Measurements from ENCODE around the gene FBXW7. TPM values are rescaled to one million over a fixed set of nuclear protein-coding genes. Genes with fewer than 3 reads are reported as not detected.

FBXW7 gene
- total and polyA plus RNA-seq, 2 of the 13 experiments (the other 11 are each of a cell fraction or from before 2014, with no cell fraction given), result 5.0 to 40.9 TPM

- BruUV-seq (replicated peaks), result no TSS peak
- Histone ChIP-seq H2AFZ (ENCODE audit: low read length) (no peak overlapping the region), H3K4me3 (replicated peaks in 1 of 3; ENCODE audit: insufficient read depth in 1 of 3, low read depth in 2 of 3, low read length in 3 of 3) (no peak overlapping the region), H3K27ac (ENCODE audit: extremely low read length, insufficient read depth, low read length) (no peak overlapping the region), H4K20me1 (ENCODE audit: insufficient read depth, low read length) (no peaks in the 10 kb centered on the region), H3K36me3 (replicated peaks in 1 of 2; ENCODE audit: control insufficient read depth in 1 of 2, insufficient read depth in 2 of 2, low read length in 2 of 2) (no peaks in the 10 kb centered on the region), H3K4me2 (ENCODE audit: low read depth, low read length) (no peak overlapping the region), H3K27me3 (ENCODE audit: control insufficient read depth in 1 of 2, insufficient read depth in 2 of 2, low read length in 2 of 2) (no peaks in the 10 kb centered on the region), H3K4me1 (ENCODE audit: insufficient read depth, low read length) (peaks cover 22% of the 10 kb centered on the region), H3K9ac (ENCODE audit: insufficient read depth, low read depth, low read length) (no peak overlapping the region), H3K9me3 (ENCODE audit: low read length) (no peaks in the 10 kb centered on the region), H3K79me2 (ENCODE audit: insufficient read depth, low read length) (peaks cover 65% of the 10 kb centered on the region)
- WGBS (ENCODE audit: low lambda C conversion rate), result 95% methylated on average over 2 of the region's 2 CpGs
- intact Hi-C loops (cut with micrococcal nuclease; ENCODE audit: unreplicated experiment) (no loop called here), in situ Hi-C loops (cut with HindIII; ENCODE audit: extremely low pct_ligation_motif_present, low pct_unique_long_range_greater_than_20kb) (no loop called here)
- no peak for DNase-seq (ENCODE audit: low spot score)
- TF ChIP-seq MTA1 (CRISPR knock-in tag; IDR thresholded peaks at IDR 0.05; ENCODE audit: borderline replicate concordance), result no peak
- no peak for TF ChIP-seq ZNF503 (CRISPR knock-in tag; IDR thresholded peaks at IDR 0.05)
- no peak for TF ChIP-seq ZNF12 (CRISPR knock-in tag; IDR thresholded peaks at IDR 0.05)
- TF ChIP-seq ZBTB43 (CRISPR knock-in tag; conservative IDR thresholded peaks at IDR 0.05), result no peak
- TF ChIP-seq HINFP (CRISPR knock-in tag; IDR thresholded peaks at IDR 0.05; ENCODE audit: low read depth), result no peak
- no peak for ATAC-seq
- ChIA-PET CTCF (ENCODE audit: low intra/inter-chr PET ratio, low total read pairs) (no interaction called here), POLR2A (interaction anchor here (0.6 kb wide), 1 partner anchor 14 kb away, joined by 3 read pairs; no protein-coding TSS in a partner anchor)
- FAIRE-seq, result no peak
These were observed 13.6 kb downstream of the FBXW7 start for GRCh38 chr4:152522245-152522644.

All from HepG2 (cell line).